ENCODE results near the gene PTTG1IP. TPM values are rescaled to one million over a fixed set of nuclear protein-coding genes. Genes with fewer than 3 reads are reported as not detected.

PTTG1IP gene
- total RNA-seq, 1 donor from 2014 or later: 81.9 TPM

DNA sequence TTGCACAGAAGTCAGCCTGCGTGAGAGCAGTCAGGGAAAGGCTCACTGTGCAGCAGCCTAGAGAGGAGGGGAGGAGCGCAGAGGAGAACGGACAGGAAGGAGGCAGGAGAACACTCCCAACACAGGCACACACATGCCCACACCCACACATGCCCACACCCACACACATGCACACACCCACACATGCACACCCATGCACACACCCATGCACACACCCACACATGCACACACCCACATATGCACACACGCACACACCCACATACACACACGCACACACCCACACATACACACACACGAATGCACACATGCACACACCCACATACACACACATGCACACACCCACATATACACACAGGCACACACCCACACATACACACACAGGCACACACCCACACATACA is 62.7 kb downstream of the PTTG1IP start:
- intact Hi-C loops (cut with micrococcal nuclease): no loop called here

GRCh38 chr21:44805859-44806258 is 67.6 kb downstream of the PTTG1IP start:
- intact Hi-C loops (cut with micrococcal nuclease): no loop called here

DNA sequence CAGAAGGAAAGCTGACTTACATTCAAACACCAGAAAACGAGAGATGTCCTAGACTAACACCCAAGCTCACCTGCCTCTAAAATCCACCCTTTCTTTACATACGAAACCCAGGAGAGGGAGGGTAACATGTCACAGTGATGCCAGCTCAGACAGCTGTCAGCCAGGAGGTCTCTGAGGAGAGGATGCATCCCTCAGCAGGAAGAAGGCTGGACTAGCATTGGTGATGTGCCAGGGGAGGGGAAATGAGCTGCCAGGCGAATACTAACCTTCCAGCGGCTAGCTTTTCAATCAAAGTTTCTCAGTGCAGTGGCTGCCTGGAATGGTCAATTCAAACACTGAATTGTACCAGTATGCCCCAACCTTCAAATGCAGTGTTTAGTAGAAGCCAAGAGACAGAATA is 68.3 kb downstream of the PTTG1IP start:
- intact Hi-C loops (cut with micrococcal nuclease): no loop called here

- intact Hi-C loops (cut with micrococcal nuclease): no loop called here
Observed at GRCh38 chr21:44804762-44805161, 68.7 kb downstream of the PTTG1IP start.

DNA sequence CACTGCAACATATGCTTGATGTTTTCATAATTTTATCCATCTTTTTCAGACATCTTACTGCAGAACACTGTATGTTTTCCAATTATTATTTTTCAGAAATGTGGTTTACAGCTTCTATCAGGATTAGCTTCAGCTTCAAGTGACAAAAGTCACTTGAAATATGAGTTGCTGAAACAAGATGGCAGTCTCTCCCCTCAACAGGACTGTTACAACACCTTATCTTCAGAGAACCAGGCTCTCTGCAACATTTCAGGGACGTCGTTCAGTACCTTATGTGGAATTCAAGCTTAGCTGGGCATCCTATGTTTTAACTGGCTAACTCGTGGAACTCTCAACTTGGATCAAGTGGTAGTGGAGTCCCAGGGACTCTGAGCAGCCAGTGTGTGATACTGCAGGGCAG is 69.8 kb downstream of the PTTG1IP start:
- intact Hi-C loops (cut with micrococcal nuclease): loop anchor here (2.0 kb wide), 2 partner anchors 71 to 127 kb away; no protein-coding TSS in a partner anchor

GRCh38 chr21:44802396-44803153 is 70.9 kb downstream of the PTTG1IP start:
- intact Hi-C loops (cut with micrococcal nuclease): loop anchor here (2.0 kb wide), 2 partner anchors 72 to 128 kb away; no protein-coding TSS in a partner anchor

DNA sequence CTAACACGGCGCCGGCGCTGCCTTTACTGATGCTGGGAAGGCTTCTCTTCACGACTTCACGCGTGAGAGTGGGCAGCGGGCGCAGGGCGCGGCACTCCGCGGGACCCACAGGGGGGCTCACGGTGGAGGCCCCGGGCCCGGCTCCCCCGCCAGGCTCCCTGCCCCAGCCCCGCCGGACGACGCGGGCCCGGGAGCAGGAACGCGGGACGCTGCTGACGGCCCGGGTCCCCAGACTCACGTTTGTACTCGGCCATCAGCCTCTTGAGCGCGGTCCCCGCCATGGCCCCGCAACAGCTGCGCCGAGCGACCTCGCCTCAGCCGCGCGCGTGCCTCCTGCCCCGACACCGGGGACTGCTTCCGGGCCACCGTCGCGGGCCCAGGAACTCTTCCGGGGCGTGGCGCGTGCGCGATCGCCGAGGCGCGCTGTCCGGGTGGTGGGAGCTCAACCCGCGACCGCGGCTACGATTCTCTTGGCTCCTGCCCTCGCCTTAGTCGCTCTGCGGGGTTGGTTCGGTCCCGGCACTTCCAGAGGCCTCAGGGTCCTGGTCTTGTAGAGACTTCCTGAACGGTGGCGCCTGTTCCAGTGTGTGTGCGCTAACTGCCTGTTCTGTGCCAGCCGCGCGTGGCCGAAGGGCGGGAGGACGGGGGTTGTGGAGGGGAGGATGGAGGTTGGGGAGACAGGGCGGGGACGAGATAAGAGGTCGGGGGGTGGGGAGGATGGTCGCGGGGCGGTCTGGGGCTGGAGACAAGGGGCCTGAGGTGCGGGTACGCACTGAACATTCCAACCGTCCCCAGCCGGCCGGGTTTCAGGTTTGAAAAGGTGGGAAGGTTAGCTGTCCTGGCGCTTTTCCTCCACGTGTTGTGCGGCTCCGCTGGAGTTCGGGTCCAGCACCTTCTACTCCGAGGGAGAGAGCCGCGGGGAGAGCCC is 71.8 kb downstream of the PTTG1IP start, which contains the start of gene UBE2G2:
UBE2G2 (minus strand) TSS at position 353 of the 928 bp plus-strand sequence; CDS start at position 281, 72 bp downstream.
- intact Hi-C loops (cut with micrococcal nuclease): loop anchor here (2.0 kb wide), 2 partner anchors 73 to 129 kb away; no protein-coding TSS in a partner anchor

DNA sequence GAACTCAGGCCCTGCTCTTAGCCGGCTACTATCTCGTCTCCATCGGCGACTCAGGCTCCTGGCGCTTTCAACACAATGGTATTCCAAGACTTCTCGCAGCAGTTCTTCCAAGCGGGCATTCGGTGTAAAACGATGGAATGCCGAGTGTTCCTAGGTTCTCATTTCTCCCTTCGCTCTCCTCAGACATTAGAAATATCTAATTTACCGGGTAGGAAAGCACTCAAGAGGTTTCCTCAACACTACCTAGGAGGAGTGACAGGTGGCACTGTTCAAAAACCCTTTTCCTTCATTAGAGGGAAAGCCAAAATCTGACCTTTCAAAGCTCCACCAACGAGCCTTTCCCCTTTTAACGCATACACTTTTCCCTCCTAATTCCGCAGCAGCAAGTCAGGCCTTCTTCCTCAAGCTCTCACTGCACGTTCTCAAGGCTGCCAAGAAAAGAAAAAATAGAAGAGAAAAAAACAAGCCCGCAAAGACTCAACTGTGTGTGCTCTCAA is 72.5 kb downstream of the PTTG1IP start:
- intact Hi-C loops (cut with micrococcal nuclease): no loop called here

DNA sequence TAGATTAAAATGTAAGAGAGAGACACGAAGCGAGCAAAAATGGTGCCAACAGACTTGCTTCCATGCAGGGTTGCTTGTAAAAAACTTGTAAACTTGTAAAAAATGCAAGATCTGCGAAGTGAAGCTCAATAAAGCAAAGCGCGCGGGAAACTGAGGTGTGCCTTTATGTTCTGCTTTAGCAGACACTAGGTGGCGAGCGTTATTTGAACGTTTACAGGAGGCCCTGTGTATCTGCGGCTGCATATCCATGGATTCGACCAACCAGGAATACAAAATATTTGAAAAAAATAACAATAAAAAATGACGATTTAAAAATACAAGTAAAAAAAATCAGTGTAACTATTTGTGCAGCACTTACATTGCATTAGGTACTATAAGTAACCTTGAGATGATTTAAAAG is 73.4 kb downstream of the PTTG1IP start:
- intact Hi-C loops (cut with micrococcal nuclease): no loop called here

GRCh38 chr21:44799646-44800045 is 73.8 kb downstream of the PTTG1IP start:
- intact Hi-C loops (cut with micrococcal nuclease): no loop called here

Other genes with a start within 250 kb of the PTTG1IP start
- not detected in 2 replicates for gene KRTAP10-9, start 246.6 kb downstream of the PTTG1IP start, total RNA-seq
- gene KRTAP10-10, start 236.3 kb downstream of the PTTG1IP start, total RNA-seq: not detected in 2 replicates
- not detected in 2 replicates for gene KRTAP10-11, start 227.3 kb downstream of the PTTG1IP start, total RNA-seq
- not detected in 2 replicates for gene KRTAP12-4, start 219.0 kb downstream of the PTTG1IP start, total RNA-seq
- not detected in 2 replicates for gene KRTAP12-3, start 215.8 kb downstream of the PTTG1IP start, total RNA-seq
- gene KRTAP12-2, start 206.8 kb downstream of the PTTG1IP start, total RNA-seq: not detected in 2 replicates
- not detected in 2 replicates for gene KRTAP12-1, start 191.5 kb downstream of the PTTG1IP start, total RNA-seq
- gene KRTAP10-12, start 176.5 kb downstream of the PTTG1IP start, total RNA-seq: not detected in 2 replicates
- not detected in 2 replicates for gene TSPEAR, start 162.1 kb downstream of the PTTG1IP start, total RNA-seq
- gene UBE2G2, start 71.9 kb downstream of the PTTG1IP start, total RNA-seq: 97.9 and 106 TPM in 2 replicates
- 98.1 and 103 TPM in 2 replicates for gene SUMO3, start 55.6 kb downstream of the PTTG1IP start, total RNA-seq
- gene ITGB2, start 47.2 kb upstream of the PTTG1IP start, total RNA-seq: 444 and 447 TPM in 2 replicates
- 48.2 TPM in 2 replicates for gene SLX9, start 66.3 kb upstream of the PTTG1IP start, total RNA-seq
- 49.0 and 51.5 TPM in 2 replicates for gene ADARB1, start 200.9 kb upstream of the PTTG1IP start, total RNA-seq

All from T-helper 2 cell treated with Interferon-gamma antibody and Interleukin-4, amounts not matched to agents 100 ng/mL and 5 ng/mL, for 36 hours (primary cell).